ENCODE results near the gene RNU6-7. TPM values are rescaled to one million over a fixed set of nuclear protein-coding genes. Genes with fewer than 3 reads are reported as not detected.

The RNU6-7 gene
- total RNA-seq, 1 experiment from 2014 or later: not detected

DNA sequence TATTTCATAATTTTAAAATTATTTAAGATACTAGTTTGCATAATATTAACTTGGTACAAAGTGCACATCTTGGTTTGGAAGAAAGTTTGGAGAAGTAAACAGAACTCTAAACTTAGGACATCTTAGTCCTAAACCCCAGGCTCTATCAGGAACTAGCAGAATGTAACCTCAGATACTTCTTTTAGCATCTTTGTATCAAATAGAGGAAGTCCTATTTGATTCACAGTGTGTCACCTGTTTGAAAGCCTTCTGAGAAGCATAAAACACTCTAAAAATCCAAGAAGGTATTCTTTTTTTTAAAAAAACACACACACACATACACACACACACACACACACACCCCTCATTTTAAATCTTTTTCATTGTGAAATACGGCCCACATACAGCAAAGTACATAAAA is 12.0 kb upstream of the RNU6-7 start:
- peaks cover 21% of the 10 kb centered on the region for H3K9me3 Mint-ChIP-seq
- ChIA-PET CTCF (no interaction called here), POLR2A (no interaction called here)
- no peak overlapping the region for H3K27ac Mint-ChIP-seq
- TF ChIP-seq, protein P1, sequence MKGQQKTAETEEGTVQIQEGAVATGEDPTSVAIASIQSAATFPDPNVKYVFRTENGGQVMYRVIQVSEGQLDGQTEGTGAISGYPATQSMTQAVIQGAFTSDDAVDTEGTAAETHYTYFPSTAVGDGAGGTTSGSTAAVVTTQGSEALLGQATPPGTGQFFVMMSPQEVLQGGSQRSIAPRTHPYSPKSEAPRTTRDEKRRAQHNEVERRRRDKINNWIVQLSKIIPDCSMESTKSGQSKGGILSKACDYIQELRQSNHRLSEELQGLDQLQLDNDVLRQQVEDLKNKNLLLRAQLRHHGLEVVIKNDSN (CRISPR knock-in tag; IDR thresholded peaks at IDR 0.05): no peak
- no peak for TF ChIP-seq GTF2I (CRISPR knock-in tag; conservative IDR thresholded peaks at IDR 0.05)
- TF ChIP-seq, protein P2, sequence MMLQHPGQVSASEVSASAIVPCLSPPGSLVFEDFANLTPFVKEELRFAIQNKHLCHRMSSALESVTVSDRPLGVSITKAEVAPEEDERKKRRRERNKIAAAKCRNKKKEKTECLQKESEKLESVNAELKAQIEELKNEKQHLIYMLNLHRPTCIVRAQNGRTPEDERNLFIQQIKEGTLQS (CRISPR knock-in tag; conservative IDR thresholded peaks at IDR 0.05): no peak
- H3K36me3 Mint-ChIP-seq: no peaks in the 10 kb centered on the region
- no peaks in the 10 kb centered on the region for H3K27me3 Mint-ChIP-seq (ENCODE audit: low read depth)
- DNase-seq (ENCODE audit: low spot score): no peak
- H3K4me1 Mint-ChIP-seq: no peaks in the 10 kb centered on the region
- ATAC-seq: no peak
- no peak overlapping the region for H3K4me3 Mint-ChIP-seq

DNA sequence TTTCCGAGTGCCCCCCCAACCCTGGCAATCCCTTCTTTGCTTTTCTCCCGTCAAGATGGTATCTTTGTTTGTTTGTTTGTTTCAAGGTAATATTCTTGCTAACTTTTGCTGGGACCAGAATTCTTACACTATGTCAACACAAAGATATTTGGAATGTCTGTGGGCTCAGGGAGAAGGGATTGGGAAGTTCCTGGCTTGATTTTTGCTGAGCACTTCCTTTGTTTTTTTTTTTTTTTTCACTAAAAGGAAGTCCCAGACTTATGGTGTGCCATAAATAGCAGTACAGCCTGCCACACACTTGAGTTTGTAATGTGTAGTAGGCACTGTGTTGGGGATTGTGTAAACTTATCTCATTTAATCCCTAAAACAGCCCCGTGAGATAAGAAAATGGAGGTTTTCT is 11.2 kb upstream of the RNU6-7 start:
- ChIA-PET POLR2A (no interaction called here), CTCF (interaction anchor here (0.6 kb wide), 1 partner anchor 261 kb away, joined by 3 read pairs; no protein-coding TSS in a partner anchor)
- ATAC-seq (no peak), DNase-seq (ENCODE audit: low spot score) (no peak)
- TF ChIP-seq IRF2 (CRISPR knock-in tag; IDR thresholded peaks at IDR 0.05; ENCODE audit: borderline replicate concordance, low read depth) (no peak), PRRX2 (CRISPR knock-in tag; IDR thresholded peaks at IDR 0.05) (no peak), ZNF671 (CRISPR knock-in tag; IDR thresholded peaks at IDR 0.05) (no peak), SOX15 (CRISPR knock-in tag; IDR thresholded peaks at IDR 0.05) (no peak), NR3C1 (CRISPR knock-in tag; conservative IDR thresholded peaks at IDR 0.05; ENCODE audit: low read depth) (no peak), ZNF263 (CRISPR knock-in tag; IDR thresholded peaks at IDR 0.05; ENCODE audit: low read depth) (no peak), ZBTB21 (CRISPR knock-in tag; IDR thresholded peaks at IDR 0.05; ENCODE audit: borderline replicate concordance) (no peak), ZNF138 (CRISPR knock-in tag; conservative IDR thresholded peaks at IDR 0.05) (no peak), FOXK1 (CRISPR knock-in tag; IDR thresholded peaks at IDR 0.05) (no peak), SP1 (CRISPR knock-in tag; conservative IDR thresholded peaks at IDR 0.05) (no peak), GABPB1 (CRISPR knock-in tag; IDR thresholded peaks at IDR 0.05) (no peak), TEAD4 (CRISPR knock-in tag; IDR thresholded peaks at IDR 0.05) (no peak), NR2C2 (CRISPR knock-in tag; IDR thresholded peaks at IDR 0.05) (no peak)
- TF ChIP-seq, protein P3, sequence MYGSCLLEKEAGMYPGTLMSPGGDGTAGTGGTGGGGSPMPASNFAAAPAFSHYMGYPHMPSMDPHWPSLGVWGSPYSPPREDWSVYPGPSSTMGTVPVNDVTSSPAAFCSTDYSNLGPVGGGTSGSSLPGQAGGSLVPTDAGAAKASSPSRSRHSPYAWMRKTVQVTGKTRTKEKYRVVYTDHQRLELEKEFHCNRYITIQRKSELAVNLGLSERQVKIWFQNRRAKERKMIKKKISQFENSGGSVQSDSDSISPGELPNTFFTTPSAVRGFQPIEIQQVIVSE (CRISPR knock-in tag; IDR thresholded peaks at IDR 0.05; ENCODE audit: borderline replicate concordance): no peak
- TF ChIP-seq, protein P4, sequence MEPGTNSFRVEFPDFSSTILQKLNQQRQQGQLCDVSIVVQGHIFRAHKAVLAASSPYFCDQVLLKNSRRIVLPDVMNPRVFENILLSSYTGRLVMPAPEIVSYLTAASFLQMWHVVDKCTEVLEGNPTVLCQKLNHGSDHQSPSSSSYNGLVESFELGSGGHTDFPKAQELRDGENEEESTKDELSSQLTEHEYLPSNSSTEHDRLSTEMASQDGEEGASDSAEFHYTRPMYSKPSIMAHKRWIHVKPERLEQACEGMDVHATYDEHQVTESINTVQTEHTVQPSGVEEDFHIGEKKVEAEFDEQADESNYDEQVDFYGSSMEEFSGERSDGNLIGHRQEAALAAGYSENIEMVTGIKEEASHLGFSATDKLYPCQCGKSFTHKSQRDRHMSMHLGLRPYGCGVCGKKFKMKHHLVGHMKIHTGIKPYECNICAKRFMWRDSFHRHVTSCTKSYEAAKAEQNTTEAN (CRISPR knock-in tag; IDR thresholded peaks at IDR 0.05): no peak
- TF ChIP-seq, protein P5, sequence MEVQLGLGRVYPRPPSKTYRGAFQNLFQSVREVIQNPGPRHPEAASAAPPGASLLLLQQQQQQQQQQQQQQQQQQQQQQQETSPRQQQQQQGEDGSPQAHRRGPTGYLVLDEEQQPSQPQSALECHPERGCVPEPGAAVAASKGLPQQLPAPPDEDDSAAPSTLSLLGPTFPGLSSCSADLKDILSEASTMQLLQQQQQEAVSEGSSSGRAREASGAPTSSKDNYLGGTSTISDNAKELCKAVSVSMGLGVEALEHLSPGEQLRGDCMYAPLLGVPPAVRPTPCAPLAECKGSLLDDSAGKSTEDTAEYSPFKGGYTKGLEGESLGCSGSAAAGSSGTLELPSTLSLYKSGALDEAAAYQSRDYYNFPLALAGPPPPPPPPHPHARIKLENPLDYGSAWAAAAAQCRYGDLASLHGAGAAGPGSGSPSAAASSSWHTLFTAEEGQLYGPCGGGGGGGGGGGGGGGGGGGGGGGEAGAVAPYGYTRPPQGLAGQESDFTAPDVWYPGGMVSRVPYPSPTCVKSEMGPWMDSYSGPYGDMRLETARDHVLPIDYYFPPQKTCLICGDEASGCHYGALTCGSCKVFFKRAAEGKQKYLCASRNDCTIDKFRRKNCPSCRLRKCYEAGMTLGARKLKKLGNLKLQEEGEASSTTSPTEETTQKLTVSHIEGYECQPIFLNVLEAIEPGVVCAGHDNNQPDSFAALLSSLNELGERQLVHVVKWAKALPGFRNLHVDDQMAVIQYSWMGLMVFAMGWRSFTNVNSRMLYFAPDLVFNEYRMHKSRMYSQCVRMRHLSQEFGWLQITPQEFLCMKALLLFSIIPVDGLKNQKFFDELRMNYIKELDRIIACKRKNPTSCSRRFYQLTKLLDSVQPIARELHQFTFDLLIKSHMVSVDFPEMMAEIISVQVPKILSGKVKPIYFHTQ (CRISPR knock-in tag; IDR thresholded peaks at IDR 0.05): no peak
- TF ChIP-seq, protein P2 (CRISPR knock-in tag; conservative IDR thresholded peaks at IDR 0.05): no peak
- peaks cover 16% of the 10 kb centered on the region for H3K9me3 Mint-ChIP-seq
- no peak overlapping the region for H3K27ac Mint-ChIP-seq
- no peak overlapping the region for H3K4me3 Mint-ChIP-seq
- H3K36me3 Mint-ChIP-seq: no peaks in the 10 kb centered on the region
- no peaks in the 10 kb centered on the region for H3K27me3 Mint-ChIP-seq (ENCODE audit: low read depth)
- H3K4me1 Mint-ChIP-seq: no peaks in the 10 kb centered on the region
